ENCODE measurements around the gene EDN1.

Gene EDN1

GRCh38 chr6:12333128-12333527, 43.0 kb downstream of the EDN1 start:
- DNase-seq (ENCODE audit: low read depth) = no peak
- H3K4me3 ChIP-seq (ENCODE audit: low read depth, low read length) = no peak overlapping the region
- no peak for TF ChIP-seq CTCF (IDR thresholded peaks at IDR 0.05; ENCODE audit: insufficient read depth, low read depth, low read length, missing control alignments)

DNA sequence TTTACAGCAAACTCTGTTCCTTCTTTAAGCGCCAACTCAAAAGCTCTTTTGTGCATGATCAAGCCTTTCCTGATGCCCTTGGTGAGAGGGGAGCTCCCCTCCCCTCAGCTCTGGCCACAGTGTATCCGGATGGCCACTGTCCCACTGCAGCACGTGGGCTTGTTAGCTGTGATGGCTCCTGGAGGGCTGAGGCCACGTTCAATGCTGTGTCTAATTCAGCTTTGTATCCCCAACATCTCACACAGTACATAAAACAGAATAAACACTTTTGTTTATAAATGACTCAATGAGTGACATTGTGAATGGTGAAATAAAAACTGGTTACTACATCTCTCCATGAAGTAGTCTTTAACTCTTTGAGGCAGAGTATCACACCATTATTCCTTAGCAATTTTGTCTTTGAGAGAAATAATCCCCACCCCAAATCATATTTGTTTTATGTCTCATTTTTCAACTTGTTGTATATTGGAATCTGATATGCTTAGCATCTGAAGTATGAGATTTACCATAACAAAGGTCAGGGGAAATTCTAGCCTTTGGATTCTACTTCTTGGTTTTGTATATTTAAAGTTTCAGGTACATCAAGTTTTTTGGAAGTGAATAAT, 44.5 kb downstream of the EDN1 start:
- DNase-seq (ENCODE audit: low read depth) = no peak
- no peak overlapping the region for H3K4me3 ChIP-seq (ENCODE audit: low read depth, low read length)
- no peak for TF ChIP-seq CTCF (IDR thresholded peaks at IDR 0.05; ENCODE audit: insufficient read depth, low read depth, low read length, missing control alignments)

- H3K4me3 ChIP-seq (ENCODE audit: low read depth, low read length) = no peak overlapping the region
- TF ChIP-seq CTCF (IDR thresholded peaks at IDR 0.05; ENCODE audit: insufficient read depth, low read depth, low read length, missing control alignments) = no peak
- DNase-seq (ENCODE audit: low read depth) = peak; percentile 30
Measured at GRCh38 chr6:12335131-12335527, 45.0 kb downstream of the EDN1 start.

DNA sequence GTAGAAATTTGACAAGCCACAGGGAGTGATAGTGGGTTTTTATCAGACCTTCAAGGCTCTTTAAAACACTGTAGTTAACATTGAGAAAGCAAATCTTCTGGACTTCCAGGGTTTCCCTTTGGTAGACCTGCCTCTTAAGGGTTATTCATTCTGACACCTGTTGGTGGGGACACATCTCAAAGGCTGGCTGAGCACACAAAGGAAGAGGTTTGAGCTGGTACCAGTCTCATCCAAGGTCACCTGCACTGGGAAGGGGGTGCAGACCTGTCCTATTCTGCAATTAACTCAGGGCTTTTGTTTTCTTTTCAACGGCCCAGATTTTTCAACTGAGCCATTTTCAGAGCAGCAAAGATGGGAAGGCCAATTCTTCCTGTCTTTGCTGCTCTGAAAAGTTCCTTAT, 45.6 kb downstream of the EDN1 start:
- H3K4me3 ChIP-seq (ENCODE audit: low read depth, low read length) = no peak overlapping the region
- DNase-seq (ENCODE audit: low read depth) = peak; percentile 54
- TF ChIP-seq CTCF (IDR thresholded peaks at IDR 0.05; ENCODE audit: insufficient read depth, low read depth, low read length, missing control alignments) = peak; percentile 1

DNA sequence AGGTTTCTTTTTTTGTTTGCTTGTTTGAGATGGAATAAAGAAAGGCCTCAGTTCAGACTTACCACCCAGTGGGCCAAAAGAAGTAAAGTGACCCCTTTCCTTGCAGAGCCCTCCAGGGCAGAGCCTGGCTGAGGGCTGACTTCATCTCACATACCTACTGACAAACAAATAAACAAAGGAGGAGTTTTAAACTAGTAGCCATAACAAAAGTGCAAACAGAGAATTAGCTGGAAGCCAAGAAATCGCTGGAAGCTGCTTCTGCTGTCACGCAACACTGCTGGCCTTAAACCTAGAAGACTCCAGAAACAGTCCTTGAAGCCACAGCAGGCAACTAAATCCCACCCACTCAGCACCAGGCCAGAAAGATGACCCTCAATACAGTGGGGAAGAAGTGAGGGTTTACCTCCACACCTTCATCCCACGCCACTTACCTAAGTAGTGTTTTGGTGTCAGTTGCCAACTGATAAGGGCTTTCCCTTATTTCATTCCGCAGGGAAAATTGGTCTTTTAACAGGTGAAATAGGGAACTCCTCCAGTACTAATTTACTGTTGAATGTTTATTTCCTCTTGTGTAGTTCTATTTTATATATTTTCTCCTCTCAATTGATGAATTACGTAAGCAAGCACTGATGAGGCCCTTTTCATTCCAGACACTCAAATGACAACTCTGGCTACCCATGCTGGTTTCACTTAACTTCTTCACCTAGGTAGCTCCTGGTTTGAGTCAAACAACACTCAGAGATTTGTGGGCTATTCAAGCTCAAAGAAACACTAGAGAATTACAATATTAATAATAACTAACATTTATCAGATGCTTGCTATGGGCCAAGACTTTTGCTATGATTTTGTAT, 46.2 kb downstream of the EDN1 start:
- no peak overlapping the region for H3K4me3 ChIP-seq (ENCODE audit: low read depth, low read length)
- peak; percentile 73 for DNase-seq (ENCODE audit: low read depth)
- TF ChIP-seq CTCF (IDR thresholded peaks at IDR 0.05; ENCODE audit: insufficient read depth, low read depth, low read length, missing control alignments) = no peak

GRCh38 chr6:12339022-12339421, 48.9 kb downstream of the EDN1 start:
- no peak for DNase-seq (ENCODE audit: low read depth)
- H3K4me3 ChIP-seq (ENCODE audit: low read depth, low read length) = no peak overlapping the region
- no peak for TF ChIP-seq CTCF (IDR thresholded peaks at IDR 0.05; ENCODE audit: insufficient read depth, low read depth, low read length, missing control alignments)
